Measurements from ENCODE around the gene SPACDR. TPM values are rescaled to one million over a fixed set of nuclear protein-coding genes. Genes with fewer than 3 reads are reported as not detected.
"Not testable (repeated sequence)": the region's sequence is repeated elsewhere in the genome, so short reads cannot be mapped to it uniquely, and the experiment has no call there.

Gene SPACDR, protein sequence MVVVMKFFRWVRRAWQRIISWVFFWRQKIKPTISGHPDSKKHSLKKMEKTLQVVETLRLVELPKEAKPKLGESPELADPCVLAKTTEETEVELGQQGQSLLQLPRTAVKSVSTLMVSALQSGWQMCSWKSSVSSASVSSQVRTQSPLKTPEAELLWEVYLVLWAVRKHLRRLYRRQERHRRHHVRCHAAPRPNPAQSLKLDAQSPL
- polyA plus RNA-seq (2013, experiment 1 of 2; ENCODE audit: insufficient read length): 0.49 TPM
- 0.56 TPM for polyA plus RNA-seq (2013, experiment 2 of 2; ENCODE audit: insufficient read length)

- DNase-seq: no peak
Observed at GRCh38 chr7:100464210-100464660, at the start of gene SPACDR. TSS of gene SPACDR (minus strand) at chr7:100464260. CDS start at chr7:100464025, 235 bp downstream.

GRCh38 chr7:100513212-100513810 is 49.3 kb upstream of the SPACDR start:
- no peak for DNase-seq

- no peak for DNase-seq
Observed at GRCh38 chr7:100510437-100511239, 46.6 kb upstream of the SPACDR start.

GRCh38 chr7:100509231-100509630 is 45.2 kb upstream of the SPACDR start:
- DNase-seq: peak; percentile 92

GRCh38 chr7:100506356-100506923 is 42.4 kb upstream of the SPACDR start:
- no peak for DNase-seq

GRCh38 chr7:100504887-100505611 is 41.0 kb upstream of the SPACDR start:
- DNase-seq: no peak

- DNase-seq: not testable (repeated sequence)
Observed at GRCh38 chr7:100504031-100504430, 40.0 kb upstream of the SPACDR start.

GRCh38 chr7:100500743-100501142 is 36.7 kb upstream of the SPACDR start:
- not testable (repeated sequence) for DNase-seq

DNA sequence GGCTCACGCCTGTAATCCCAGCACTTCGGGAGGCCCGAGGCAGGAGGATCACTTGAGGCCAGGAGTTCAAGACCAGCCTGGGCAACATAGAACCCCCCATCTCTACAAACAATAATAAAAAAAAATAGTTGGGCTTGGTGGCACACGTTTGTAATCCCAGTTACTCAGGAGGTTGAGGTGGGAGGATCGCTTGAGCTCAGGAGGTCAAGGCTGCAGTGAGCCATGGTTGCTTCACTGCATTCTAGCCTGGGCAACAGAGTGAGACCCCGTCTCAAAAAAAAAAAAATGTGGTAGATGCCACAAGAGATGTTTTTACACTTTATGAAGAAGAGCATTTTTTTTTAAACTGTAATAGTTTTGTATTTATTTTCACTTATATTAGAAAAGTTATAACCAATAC is 32.4 kb upstream of the SPACDR start:
- no peak for DNase-seq

DNA sequence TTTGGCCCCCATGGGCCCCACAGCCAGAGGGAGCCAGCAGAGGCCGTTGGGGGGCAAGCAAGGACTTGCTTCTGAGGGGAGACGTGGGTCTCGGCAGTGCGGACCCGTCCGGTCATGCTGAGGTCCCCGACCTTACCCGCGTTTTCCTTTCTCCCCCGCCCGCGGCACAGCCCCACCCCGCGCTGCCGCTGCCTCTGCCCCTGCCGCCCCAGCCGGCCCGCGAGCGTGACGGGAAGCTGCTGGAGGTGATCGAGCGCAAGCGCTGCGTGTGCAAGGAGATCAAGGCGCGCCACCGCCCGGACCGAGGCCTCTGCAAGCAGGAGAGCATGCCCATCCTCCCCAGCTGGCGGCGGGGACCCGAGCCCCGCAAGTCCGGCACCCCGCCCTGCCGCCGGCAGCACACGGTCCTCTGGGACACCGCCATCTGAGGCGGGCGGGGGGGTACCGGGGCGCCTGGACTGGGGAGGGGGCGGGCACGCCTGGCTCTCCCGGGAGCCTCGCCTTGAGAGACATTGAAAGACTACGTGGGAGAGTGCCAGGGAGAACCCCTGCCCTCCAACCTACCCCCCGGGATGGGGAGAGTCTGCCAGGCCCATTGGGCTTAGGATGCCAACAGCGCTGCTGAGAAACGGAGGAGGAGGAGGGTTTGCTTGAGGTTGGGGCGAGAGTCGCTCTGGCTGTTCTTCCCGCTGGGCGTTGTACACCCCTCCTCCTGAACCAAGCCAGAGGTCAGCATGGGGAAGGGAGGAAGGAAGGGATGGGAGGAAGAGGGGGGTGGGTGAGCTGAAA is 29.6 kb upstream of the SPACDR start:
- DNase-seq: no peak

- DNase-seq: no peak
Observed at GRCh38 chr7:100492738-100493475, 28.8 kb upstream of the SPACDR start.

DNA sequence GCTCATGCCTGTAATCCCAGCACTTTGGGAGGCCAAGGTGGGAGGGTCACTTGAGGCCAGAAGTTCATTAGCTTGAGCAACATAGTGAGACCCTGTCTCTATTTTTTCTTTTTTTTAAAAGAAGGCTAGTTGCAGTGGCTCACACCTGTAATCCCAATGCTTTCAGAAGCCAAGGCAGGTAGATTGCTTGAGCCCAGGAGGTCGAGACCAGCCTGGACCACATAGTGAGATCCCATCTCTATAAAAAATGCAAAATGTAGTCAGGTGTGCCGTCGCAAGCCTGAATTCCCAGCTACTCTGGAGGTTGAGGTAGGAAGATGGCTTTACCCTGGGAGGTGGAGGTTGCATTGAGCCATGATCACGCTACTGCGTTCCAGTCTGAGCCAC is 27.1 kb upstream of the SPACDR start:
- DNase-seq: no peak

DNA sequence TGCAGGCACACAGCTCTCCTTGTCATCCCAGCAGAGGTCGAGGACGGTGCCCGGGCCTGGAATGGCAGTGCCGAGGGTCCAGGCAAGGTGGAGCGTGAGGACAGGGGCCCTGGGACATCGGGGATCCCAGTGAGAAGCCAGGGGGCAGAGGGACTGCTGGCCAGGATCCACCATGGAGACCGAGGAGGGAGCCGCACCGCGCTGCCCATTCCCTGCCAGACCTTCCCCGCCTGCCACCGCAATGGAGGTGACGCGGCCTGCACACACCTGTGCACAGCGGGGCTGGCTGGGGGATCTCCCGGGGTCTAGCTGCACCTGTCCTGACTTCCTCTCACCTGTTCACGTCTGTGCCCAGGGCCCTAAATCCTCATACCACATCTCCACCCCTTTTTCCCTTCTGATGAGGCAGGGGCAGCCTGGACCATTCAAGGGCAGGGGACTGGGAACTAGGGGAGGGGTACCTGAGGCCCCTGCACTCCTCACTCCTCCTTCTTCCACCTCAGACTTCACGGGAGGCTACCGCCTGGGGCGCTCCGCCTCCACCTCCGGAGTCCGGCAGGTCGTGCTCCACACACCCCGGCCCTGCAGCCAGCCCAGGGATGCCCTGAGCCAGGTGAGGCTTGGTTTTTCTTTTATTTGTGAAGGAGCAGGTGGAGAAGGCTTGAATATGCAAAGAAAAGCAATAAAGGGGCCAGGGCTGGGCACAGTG is 26.6 kb upstream of the SPACDR start:
- no peak for DNase-seq

- peak; percentile 94 for DNase-seq
Observed at GRCh38 chr7:100489824-100490223, 25.8 kb upstream of the SPACDR start.

DNA sequence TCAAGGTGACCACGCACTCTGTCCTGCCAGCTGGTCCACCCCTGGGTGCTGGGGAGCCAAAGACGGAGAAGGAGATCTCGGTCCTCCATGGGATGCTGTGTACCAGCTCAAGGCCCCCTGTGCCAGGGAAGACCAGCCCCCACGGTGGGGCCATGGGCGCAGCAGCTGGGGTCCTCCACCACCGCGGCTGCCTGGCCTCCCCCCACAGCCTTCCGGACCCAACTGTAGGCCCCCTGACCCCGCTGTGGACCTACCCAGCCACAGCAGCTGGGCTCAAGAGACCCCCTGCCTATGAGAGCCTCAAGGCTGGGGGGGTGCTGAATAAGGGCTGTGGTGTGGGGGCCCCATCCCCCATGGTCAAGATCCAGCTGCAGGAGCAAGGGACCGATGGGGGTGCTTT is 25.1 kb upstream of the SPACDR start:
- no peak for DNase-seq

DNA sequence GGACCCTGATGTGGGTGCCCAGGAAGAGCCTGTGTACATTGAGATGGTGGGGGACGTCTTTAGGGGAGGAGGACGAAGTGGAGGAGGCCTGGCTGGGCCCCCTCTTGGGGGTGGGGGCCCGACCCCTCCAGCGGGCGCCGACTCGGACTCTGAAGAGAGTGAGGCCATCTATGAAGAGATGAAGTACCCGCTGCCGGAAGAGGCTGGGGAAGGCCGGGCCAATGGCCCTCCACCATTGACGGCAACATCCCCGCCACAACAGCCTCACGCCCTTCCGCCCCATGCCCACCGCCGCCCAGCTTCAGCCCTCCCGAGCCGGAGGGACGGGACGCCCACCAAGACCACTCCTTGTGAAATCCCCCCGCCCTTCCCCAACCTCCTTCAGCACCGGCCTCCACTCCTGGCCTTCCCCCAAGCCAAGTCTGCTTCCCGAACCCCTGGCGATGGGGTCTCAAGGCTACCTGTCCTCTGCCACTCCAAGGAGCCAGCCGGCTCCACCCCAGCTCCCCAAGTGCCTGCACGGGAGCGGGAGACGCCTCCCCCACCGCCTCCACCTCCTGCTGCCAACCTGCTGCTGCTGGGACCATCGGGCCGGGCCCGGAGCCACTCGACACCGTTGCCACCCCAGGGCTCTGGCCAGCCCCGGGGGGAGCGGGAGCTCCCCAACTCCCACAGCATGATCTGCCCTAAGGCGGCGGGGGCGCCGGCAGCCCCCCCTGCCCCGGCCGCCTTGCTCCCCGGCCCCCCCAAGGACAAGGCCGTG is 24.5 kb upstream of the SPACDR start:
- DNase-seq: no peak

DNA sequence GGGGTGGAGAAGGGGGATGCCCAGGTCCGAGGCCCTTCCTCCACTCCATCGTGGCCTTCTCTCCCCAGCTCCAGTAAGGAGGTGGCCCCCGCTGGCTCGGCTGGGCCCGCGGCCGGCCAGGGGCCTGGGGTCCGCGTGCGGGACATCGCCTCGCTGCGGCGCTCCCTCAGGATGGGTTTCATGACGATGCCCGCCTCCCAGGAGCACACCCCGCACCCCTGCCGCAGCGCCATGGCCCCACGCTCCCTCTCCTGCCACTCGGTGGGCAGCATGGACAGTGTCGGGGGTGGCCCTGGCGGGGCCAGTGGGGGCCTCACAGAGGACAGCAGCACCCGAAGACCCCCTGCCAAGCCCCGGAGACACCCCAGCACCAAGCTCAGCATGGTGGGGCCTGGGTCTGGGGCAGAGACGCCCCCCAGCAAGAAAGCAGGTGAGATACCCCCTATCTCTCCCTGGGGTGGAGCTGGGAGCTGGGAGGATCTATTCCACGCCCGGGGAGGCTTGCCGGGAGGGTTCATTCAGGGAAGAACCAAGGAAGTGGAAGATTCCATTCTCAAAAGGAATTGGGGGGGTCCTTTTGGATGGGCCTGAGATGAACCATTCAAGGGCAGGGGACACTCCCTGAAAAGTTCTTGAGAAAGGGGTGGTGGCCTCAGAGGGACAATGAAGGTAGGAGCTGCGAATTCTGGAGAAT is 22.8 kb upstream of the SPACDR start:
- peak; percentile 47 for DNase-seq

- no peak for DNase-seq
Observed at GRCh38 chr7:100486111-100486636, 22.1 kb upstream of the SPACDR start.
